ENCODE measurements around the gene ZC3H7B. TPM values are rescaled to one million over a fixed set of nuclear protein-coding genes. Genes with fewer than 3 reads are reported as not detected.

ZC3H7B gene
- total and polyA plus RNA-seq, 7 donors = 12.0 to 34.1 (median 32.0) TPM

- no peaks in the 10 kb centered on the region for H3K9me3 ChIP-seq
- TF ChIP-seq CTCF (IDR thresholded peaks at IDR 0.05) = no peak
- H3K4me1 ChIP-seq = no peaks in the 10 kb centered on the region
- H3K27me3 ChIP-seq (ENCODE audit: insufficient read depth in 3 of 3, low read length in 2 of 3) = no peaks in the 10 kb centered on the region
- ATAC-seq (no peak), DNase-seq (no peak)
- H3K27ac ChIP-seq = no peak overlapping the region
- intact Hi-C loops (cut with DNase I) = no loop called here
- H3K4me3 ChIP-seq = no peak overlapping the region
- 89 to 96% (median 91%) methylated on average over 18 of the region's 18 CpGs for WGBS, 3 donors
- peaks cover 4 to 97% of the 10 kb centered on the region in 2 donors for H3K36me3 ChIP-seq (ENCODE audit: insufficient read depth in 1 of 2, low read depth in 1 of 2)
Observed at GRCh38 chr22:41343300-41343699, 42.0 kb downstream of the ZC3H7B start.

GRCh38 chr22:41343717-41344116 lies 42.4 kb downstream of the ZC3H7B start:
- WGBS, 3 donors = 94 to 95% (median 94%) methylated on average over 9 of the region's 9 CpGs
- Histone ChIP-seq H3K27me3 (ENCODE audit: insufficient read depth in 3 of 3, low read length in 2 of 3) (no peaks in the 10 kb centered on the region), H3K9me3 (no peaks in the 10 kb centered on the region), H3K4me3 (no peak overlapping the region), H3K36me3 (ENCODE audit: insufficient read depth in 1 of 2, low read depth in 1 of 2) (peaks cover 4 to 99% of the 10 kb centered on the region in 2 donors), H3K4me1 (no peaks in the 10 kb centered on the region), H3K27ac (no peak overlapping the region)
- intact Hi-C loops (cut with DNase I) = no loop called here
- ATAC-seq = peak in 2 of 4 donors; percentile 29 to 77
- no peak for TF ChIP-seq CTCF (IDR thresholded peaks at IDR 0.05)
- no peak for DNase-seq

DNA sequence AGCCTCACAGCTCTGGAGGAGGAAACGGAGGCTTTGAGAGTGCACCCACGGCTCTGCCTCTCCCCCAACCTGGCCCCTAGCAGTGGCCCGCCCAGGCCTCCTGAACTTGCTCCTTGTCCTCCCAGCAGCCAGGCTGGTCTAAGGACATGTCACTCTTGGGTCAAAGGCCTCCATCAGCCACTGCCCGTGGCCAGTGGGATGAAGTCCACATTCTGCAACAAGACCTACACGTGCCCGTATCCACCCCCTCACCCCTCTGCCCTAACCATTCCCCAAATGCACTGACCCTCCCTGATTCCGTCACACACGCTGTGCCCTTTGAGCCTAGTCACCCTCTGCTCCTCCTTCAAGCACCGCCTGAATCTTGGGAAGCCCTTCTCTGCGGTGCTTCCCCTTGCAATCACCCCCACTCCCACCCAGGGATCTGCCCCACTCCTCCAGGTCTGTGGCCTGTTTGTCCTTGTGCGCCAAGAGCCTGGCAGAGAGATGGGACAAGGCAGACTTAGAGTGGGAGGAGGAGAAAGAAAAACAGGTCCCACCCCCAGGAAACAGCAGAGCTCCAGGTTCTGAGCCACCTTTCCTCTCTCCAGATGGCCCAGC lies 43.0 kb downstream of the ZC3H7B start:
- 92% methylated on average over 11 of the region's 11 CpGs for WGBS, 3 donors
- Histone ChIP-seq H3K4me1 (no peaks in the 10 kb centered on the region), H3K27me3 (ENCODE audit: insufficient read depth in 3 of 3, low read length in 2 of 3) (no peaks in the 10 kb centered on the region), H3K4me3 (no peak overlapping the region), H3K27ac (no peak overlapping the region), H3K9me3 (no peaks in the 10 kb centered on the region), H3K36me3 (ENCODE audit: insufficient read depth in 1 of 2, low read depth in 1 of 2) (peaks cover 4 to 99% of the 10 kb centered on the region in 2 donors)
- no peak for TF ChIP-seq CTCF (IDR thresholded peaks at IDR 0.05)
- ATAC-seq (no peak), DNase-seq (no peak)
- intact Hi-C loops (cut with DNase I) = no loop called here

GRCh38 chr22:41345807-41346335 lies 44.5 kb downstream of the ZC3H7B start:
- no peak for TF ChIP-seq CTCF (IDR thresholded peaks at IDR 0.05)
- intact Hi-C loops (cut with DNase I) = no loop called here
- ATAC-seq (no peak), DNase-seq (no peak)
- no peaks in the 10 kb centered on the region for H3K27me3 ChIP-seq (ENCODE audit: insufficient read depth in 3 of 3, low read length in 2 of 3)
- peaks cover 4 to 99% of the 10 kb centered on the region in 2 donors for H3K36me3 ChIP-seq (ENCODE audit: insufficient read depth in 1 of 2, low read depth in 1 of 2)
- WGBS, 3 donors = 95 to 97% (median 95%) methylated on average over 24 of the region's 24 CpGs
- no peaks in the 10 kb centered on the region for H3K4me1 ChIP-seq
- no peak overlapping the region for H3K4me3 ChIP-seq
- no peak overlapping the region for H3K27ac ChIP-seq
- no peaks in the 10 kb centered on the region for H3K9me3 ChIP-seq

Measured in psoas muscle (tissue), 8 donors.